K562 (cell line): Measurements from ENCODE around the gene ACBD6. TPM values are rescaled to one million over a fixed set of nuclear protein-coding genes. Genes with fewer than 3 reads are reported as not detected.

Experiments used
- ATAC-seq: fragments of 200-7000 bp; cut with Tn5 transposase; 3 replicates; pipeline ENCODE4 v1.9.1; 2020; ENCODE audit warnings: moderate library complexity
- BruUV-seq: library from RNA; stranded (reverse); fragments of 400-500 nt; replicated peaks from 2 replicates; lab custom pipeline; 2021; lab: Mats Ljungman, UMichigan
- CTCF ChIA-PET: fragments of 300-600 bp; formaldehyde crosslinking; extraction: SDS; loops from one replicate; lab custom pipeline; 2021; ENCODE audit warnings: low intra/inter-chr PET ratio; lab: Yijun Ruan, JAX
- POLR2A ChIA-PET: fragments of 300-600, 350-650 bp; sonication (Branson Sonifier 250); formaldehyde crosslinking; extraction: SDS; loops from one replicate; lab custom pipeline; 2021; ENCODE audit warnings: antibody characterized with exemption, inconsistent platforms; lab: Yijun Ruan, JAX
- DNase-seq, 4 experiments: peaks; one replicate each; pipeline versions ENCODE4 v3.0.0 to v3.0.0-alpha.2; 2011 to 2018; ENCODE audit warnings: low spot score in 3 of 4, mixed read lengths in 3 of 4; ENCODE audit errors: extremely low read depth in 1 of 4
- FAIRE-seq: peaks from 2 replicates; lab custom pipeline; 2011; peaks lifted over from hg19 to GRCh38; lab: Jason Lieb, UNC
- H2AFZ ChIP-seq: 2 replicates; pipeline ENCODE4 v1.6.0; 2011; ENCODE audit warnings: low read depth, low read length, control low read depth, inconsistent platforms
- H3K27ac ChIP-seq: fragments of 200-600 bp; 3 replicates; pipeline ENCODE4 v1.8.0; 2011; ENCODE audit warnings: low read depth, mild to moderate bottlenecking, control low read depth, inconsistent platforms, low read length, moderate library complexity, mixed read lengths; ENCODE audit errors: extremely low read depth
- H3K27me3 ChIP-seq, 2 experiments: fragments of 300-600 bp in 1 of 2; 2 replicates in 1 of 2; 3 replicates in 1 of 2; pipeline versions ENCODE4 v1.6.0 to v1.8.0; 2011; ENCODE audit warnings: inconsistent platforms in 2 of 2, low read length in 2 of 2, mild to moderate bottlenecking in 1 of 2, mixed read lengths in 1 of 2, moderate library complexity in 1 of 2; ENCODE audit not compliant: control insufficient read depth in 2 of 2, insufficient read depth in 2 of 2
- H3K36me3 ChIP-seq: fragments of 300-600 bp; 3 replicates; pipeline ENCODE4 v1.8.0; 2011; ENCODE audit warnings: mild to moderate bottlenecking, low read length, inconsistent platforms; ENCODE audit not compliant: control insufficient read depth, insufficient read depth
- H3K4me1 ChIP-seq, 2 experiments: fragments of 200-600 bp in 1 of 2; replicated peaks in 1 of 2; 2 replicates in 1 of 2; 3 replicates in 1 of 2; pipeline versions ENCODE4 v1.5.1 to v1.8.0; 2011; ENCODE audit warnings: inconsistent platforms in 2 of 2, low read length in 2 of 2, mild to moderate bottlenecking in 1 of 2, mixed read lengths in 1 of 2, moderate library complexity in 1 of 2; ENCODE audit not compliant: control insufficient read depth in 2 of 2, insufficient read depth in 2 of 2
- H3K4me2 ChIP-seq: 2 replicates; pipeline ENCODE4 v1.6.1; 2011; ENCODE audit warnings: low read length, control low read depth, inconsistent platforms, mixed read lengths; ENCODE audit not compliant: insufficient read depth
- H3K4me3 ChIP-seq: fragments of 200-600 bp; sonication (generic), shearing (Covaris generic); 2 replicates; pipeline ENCODE4 v1.5.1; 2016; ENCODE audit warnings: control low read depth, inconsistent platforms
- H3K79me2 ChIP-seq: fragments of 200-600 bp; 3 replicates; pipeline ENCODE4 v1.8.0; 2011; ENCODE audit warnings: low read length, inconsistent platforms; ENCODE audit not compliant: control insufficient read depth, insufficient read depth
- H3K9ac ChIP-seq, 2 experiments: 2 replicates each; pipeline versions ENCODE4 v1.6.0 to v1.6.1; 2011; ENCODE audit warnings: low read depth in 2 of 2, low read length in 2 of 2, control low read depth in 1 of 2, inconsistent platforms in 1 of 2, mild to moderate bottlenecking in 1 of 2, mixed read lengths in 1 of 2; ENCODE audit not compliant: insufficient read depth in 1 of 2
- H3K9me1 ChIP-seq: one replicate; pipeline ENCODE4 v1.6.0; 2011; ENCODE audit warnings: inconsistent platforms, mild to moderate bottlenecking, low read length, moderate library complexity; ENCODE audit not compliant: control insufficient read depth, insufficient read depth
- H3K9me3 ChIP-seq: replicated peaks from 2 replicates; pipeline ENCODE4 v1.5.1; 2011; ENCODE audit warnings: low read depth, low read length, inconsistent platforms; ENCODE audit not compliant: control insufficient read depth, insufficient read depth
- H4K20me1 ChIP-seq: replicated peaks from 2 replicates; pipeline ENCODE4 v1.6.1; 2011; ENCODE audit warnings: low read length, inconsistent platforms, mixed read lengths; ENCODE audit not compliant: control insufficient read depth, insufficient read depth
- ASH1L ChIP-seq: fragments of 450-650 bp; IDR thresholded peaks from 2 replicates; pipeline ENCODE4 v1.6.1; 2018; ENCODE audit warnings: borderline replicate concordance, mild to moderate bottlenecking, low read depth; ENCODE audit not compliant: partially characterized antibody
- BRF1 ChIP-seq: IDR thresholded peaks from 3 replicates; pipeline ENCODE4 v1.6.1; 2011; ENCODE audit warnings: borderline replicate concordance, mild to moderate bottlenecking; ENCODE audit not compliant: insufficient read length; ENCODE audit errors: extremely low read depth
- CSDE1 ChIP-seq, 2 experiments: fragments of 450-650 bp; IDR thresholded peaks; 2 replicates each; pipeline ENCODE4 v1.6.1; 2016; ENCODE audit warnings: mild to moderate bottlenecking in 1 of 2
- ELF1 ChIP-seq: fragments of 200-800 bp; sonication (Bioruptor generic); IDR thresholded peaks from 2 replicates; pipeline ENCODE4 v1.6.1; 2016; ENCODE audit warnings: missing genetic modification characterization, missing compliant biosample characterization
- HDAC1 ChIP-seq, 2 experiments: fragments of 450-650 bp; IDR thresholded peaks; 2 replicates each; pipeline ENCODE4 v1.6.1; 2016 to 2017; ENCODE audit warnings: inconsistent platforms in 1 of 2, mild to moderate bottlenecking in 1 of 2, moderate library complexity in 1 of 2
- HNRNPL ChIP-seq: fragments of 200-400 bp; formaldehyde crosslinking; IDR thresholded peaks from 2 replicates; pipeline ENCODE4 v1.6.1; 2017; ENCODE audit warnings: low read depth, mild to moderate bottlenecking, low read length
- KLF10 ChIP-seq: fragments of 250-450 bp; sonication (Bioruptor Pico); IDR thresholded peaks from 2 replicates; pipeline ENCODE4 v1.6.1; 2021; ENCODE audit warnings: matching md5 sums
- MAFF ChIP-seq: IDR thresholded peaks from 2 replicates; pipeline ENCODE4 v1.6.1; 2012; ENCODE audit warnings: low read length, improper control_type of control experiment
- MLX ChIP-seq, 2 experiments: fragments of 450-650 bp in 1 of 2; sonication (generic) in 1 of 2; formaldehyde crosslinking; conservative IDR thresholded peaks; 2 replicates each; pipeline versions ENCODE4 v1.4.0 to v1.8.1; 2020 to 2022; ENCODE audit warnings: mild to moderate bottlenecking in 1 of 2, missing genetic modification reagents in 1 of 2
- OTX1 ChIP-seq: fragments of 450-650 bp; formaldehyde crosslinking; IDR thresholded peaks from 2 replicates; pipeline ENCODE4 v1.4.0; 2022; ENCODE audit warnings: mild to moderate bottlenecking
- RFX1 ChIP-seq: fragments of 450-650 bp; IDR thresholded peaks from 2 replicates; pipeline ENCODE4 v1.6.1; 2016; ENCODE audit warnings: mild to moderate bottlenecking, moderate library complexity
- SMC3 ChIP-seq: conservative IDR thresholded peaks from 2 replicates; pipeline ENCODE4 v1.6.1; 2011; ENCODE audit warnings: low read depth, low read length, improper control_type of control experiment; ENCODE audit not compliant: insufficient read depth
- TSC22D4 ChIP-seq: fragments of 450-650 bp; IDR thresholded peaks from 2 replicates; pipeline ENCODE4 v1.6.1; 2016; ENCODE audit warnings: missing genetic modification characterization, missing biosample characterization, control low read depth
- ZBTB33 ChIP-seq: sonication (generic); formaldehyde crosslinking; IDR thresholded peaks from 2 replicates; pipeline ENCODE4 v1.8.1; 2023; ENCODE audit warnings: mild to moderate bottlenecking, missing genetic modification reagents
- ZBTB43 ChIP-seq: sonication (generic); formaldehyde crosslinking; IDR thresholded peaks from 2 replicates; pipeline ENCODE4 v1.8.0; 2023; ENCODE audit warnings: mild to moderate bottlenecking, missing genetic modification reagents
- ZNF197 ChIP-seq: fragments of 200-800 bp; sonication (Bioruptor generic); IDR thresholded peaks from 2 replicates; pipeline ENCODE4 v1.6.1; 2016; ENCODE audit warnings: low read depth, missing genetic modification characterization, missing compliant biosample characterization
- WGBS: fragments of 100-300 bp; shearing (Covaris generic); methylation state at CpG from one replicate; pipeline ENCODE4 v1.1.6; 2016; ENCODE audit warnings: low coverage, mixed read lengths; ENCODE audit not compliant: insufficient coverage; ENCODE audit errors: missing lambda C conversion rate; 5-methylcytosine and 5-hydroxymethylcytosine counted together
- in situ Hi-C: fragments of 300-500 bp; cut with MboI; formaldehyde crosslinking; loops from 4 replicates; pipeline ENCODE4 v1.15.0; 2018; ENCODE audit warnings: inconsistent platforms, mixed read lengths
- intact Hi-C: fragments of 100-400 bp; cut with micrococcal nuclease; formaldehyde crosslinking; loops from 2 replicates; pipeline ENCODE4 v1.14.2; 2022
- polyA plus RNA-seq, 8 experiments: library from polyadenylated mRNA; depleted of rRNA in 4 of 8; stranded (reverse) in 5 of 8; unstranded in 3 of 8; fragments of >200 nt; fragmentation: Nextera tagmentation in 2 of 8; fragmentation: Illumina TruSeq in 1 of 8; extraction: Ambion mirVana in 2 of 8; extraction: Trizol in 1 of 8; gene quantifications; 2 replicates each; pipeline versions ENCODE4 v1.2.1 to v1.2.3, GENCODE V29; 2011 to 2014; ENCODE audit warnings: inconsistent platforms in 1 of 8, missing spikeins in 1 of 8
- total RNA-seq, 7 experiments: library from RNA; depleted of rRNA in 6 of 7; stranded (reverse); fragments of >200 nt in 6 of 7; fragmentation: Illumina TruSeq in 2 of 7; extraction: Trizol in 2 of 7; gene quantifications; 2 replicates each; pipeline versions ENCODE4 v1.2.1 to v1.2.3, GENCODE V29; 2011 to 2021; ENCODE audit warnings: low replicate concordance in 1 of 7

Gene ACBD6
- total and polyA plus RNA-seq, 9 of the 15 experiments (the other 6 are each of a cell fraction or from before 2014, with no cell fraction given), result 16.9 to 107 (median 77.7) TPM

GRCh38 chr1:180249725-180250498, 252.5 kb downstream of the ACBD6 start:
- intact Hi-C loops, result loop anchor here (5.0 kb wide), 1 partner anchor 117 kb away; no protein-coding TSS in a partner anchor
- peaks cover 4% of the 10 kb centered on the region; the same call in 1 of the 2 replicates for H4K20me1 ChIP-seq
- no peak for FAIRE-seq
- H3K27me3 ChIP-seq, result peaks cover under 1 to 27% of the 10 kb centered on the region in 2 experiments; a peak in 3 of 5 replicates
- peak overlapping the region; percentile 37 for H2AFZ ChIP-seq
- H3K9me1 ChIP-seq, result no peaks in the 10 kb centered on the region
- ChIA-PET CTCF (interaction anchor here (0.6 to 1.6 kb wide), 2 partner anchors 9 to 232 kb away, joined by 5 to 6 read pairs; no protein-coding TSS in a partner anchor), POLR2A (interaction anchor here (0.6 to 1.3 kb wide), 4 partner anchors 11 to 465 kb away, joined by 3 to 4 read pairs (median 4); no protein-coding TSS in a partner anchor)
- H3K4me3 ChIP-seq, result no peak overlapping the region
- BruUV-seq, result no TSS peak
- H3K27ac ChIP-seq, result no peak overlapping the region
- no peaks in the 10 kb centered on the region for H3K79me2 ChIP-seq
- no peak for DNase-seq
- H3K9me3 ChIP-seq, result no peaks in the 10 kb centered on the region
- peaks cover 0 to 19% of the 10 kb centered on the region in 2 experiments; a peak in 3 of 5 replicates for H3K4me1 ChIP-seq
- peak overlapping the region; percentile 21; the same call in 1 of the 2 replicates for H3K4me2 ChIP-seq
- H3K9ac ChIP-seq, result 0 out of 4 replicates have a peak overlapping the region, but pooled peaks of 1 of the 2 experiments have one; percentile 15
- 41% methylated on average over 13 of the region's 13 CpGs for WGBS
- no peaks in the 10 kb centered on the region for H3K36me3 ChIP-seq
- in situ Hi-C loops, result loop anchor here (5.0 to 25.0 kb wide), 4 partner anchors 63 to 912 kb away; no protein-coding TSS in a partner anchor
- ATAC-seq, result peak; percentile 20; the same call in 2 of the 3 replicates
- TF ChIP-seq ELF1 (tag) (no peak), CSDE1 (IDR thresholded peaks at IDR 0.05) (no peak), RFX1 (no peak), HDAC1 (IDR thresholded peaks at IDR 0.05) (0 out of 4 replicates have a peak, but pooled peaks of 1 of the 2 experiments have one; percentile 37), MLX (CRISPR knock-in tag; conservative IDR thresholded peaks at IDR 0.05) (no peak), BRF1 (no peak), TSC22D4 (tag) (0 out of 2 replicates have a peak, but pooled peaks have one; percentile 14), MAFF (no peak), ZBTB43 (CRISPR knock-in tag) (no peak), ZBTB33 (CRISPR knock-in tag) (no peak), SMC3 (no peak), HNRNPL (no peak), KLF10 (CRISPR knock-in tag) (no peak), ZNF197 (CRISPR knock-in tag) (no peak), ASH1L (no peak), OTX1 (CRISPR knock-in tag) (peak; percentile 53; the same call in 1 of the 2 replicates)
